GM18907 (cell line): ENCODE data around the gene KCTD13.
"Not testable (repeated sequence)": the region's sequence is repeated elsewhere in the genome, so short reads cannot be mapped to it uniquely, and the experiment has no call there.

Experiments
- ATAC-seq: cut with Tn5 transposase; IDR thresholded peaks from one replicate; pipeline ENCODE4 v1.9.1; 2021; ENCODE audit warnings: mild to moderate bottlenecking, moderate library complexity; ENCODE audit not compliant: unreplicated experiment

Gene KCTD13, protein sequence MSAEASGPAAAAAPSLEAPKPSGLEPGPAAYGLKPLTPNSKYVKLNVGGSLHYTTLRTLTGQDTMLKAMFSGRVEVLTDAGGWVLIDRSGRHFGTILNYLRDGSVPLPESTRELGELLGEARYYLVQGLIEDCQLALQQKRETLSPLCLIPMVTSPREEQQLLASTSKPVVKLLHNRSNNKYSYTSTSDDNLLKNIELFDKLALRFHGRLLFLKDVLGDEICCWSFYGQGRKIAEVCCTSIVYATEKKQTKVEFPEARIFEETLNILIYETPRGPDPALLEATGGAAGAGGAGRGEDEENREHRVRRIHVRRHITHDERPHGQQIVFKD

GRCh38 chr16:29925781-29926710, at the start of gene KCTD13:
TSS of gene KCTD13 (minus strand) at chr16:29926226. CDS start at chr16:29926033, 193 bp downstream.
- ATAC-seq, result peak; percentile 89

GRCh38 chr16:29975134-29975538, 49.1 kb upstream of the KCTD13 start:
- ATAC-seq, result no peak

DNA sequence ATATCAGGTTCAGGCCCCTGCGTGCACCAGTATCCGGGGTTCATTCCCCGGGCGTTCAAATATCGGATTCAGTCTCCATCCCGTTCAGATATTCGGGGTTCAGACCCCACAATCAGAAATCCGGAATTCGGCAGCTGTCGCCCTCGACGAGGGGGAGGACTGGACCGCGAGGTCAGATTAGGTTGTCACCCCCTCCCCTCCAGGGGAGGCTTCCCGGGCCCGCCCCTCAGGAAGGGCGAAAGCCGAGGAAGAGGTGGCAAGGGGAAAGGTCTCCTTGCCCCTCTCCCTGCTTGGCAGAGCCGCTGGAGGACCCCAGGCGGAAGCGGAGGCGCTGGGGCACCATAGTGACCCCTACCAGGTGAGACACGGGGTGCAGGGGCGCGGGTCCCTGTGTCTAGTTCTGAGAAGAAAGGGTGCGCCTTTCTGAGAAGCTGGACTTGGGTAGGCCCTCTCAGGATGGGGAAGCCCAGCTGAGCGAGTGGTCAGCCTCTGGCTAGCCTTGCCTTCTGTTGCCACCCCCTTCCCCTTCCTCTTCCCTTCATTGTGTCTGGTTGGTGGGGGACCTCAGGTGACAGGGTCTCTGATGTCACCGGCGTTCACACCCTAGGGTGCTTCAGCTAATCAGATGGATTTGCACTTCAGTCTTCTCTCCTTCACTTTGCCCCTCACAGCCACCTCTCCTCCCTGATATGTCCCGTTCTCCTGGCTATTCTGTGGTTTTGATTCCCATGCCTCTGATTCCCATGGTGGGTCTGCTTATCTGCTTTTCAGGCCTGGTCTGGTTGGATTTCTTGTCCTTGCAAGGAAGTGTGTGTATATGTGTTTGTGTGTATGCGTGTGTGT, 48.5 kb upstream of the KCTD13 start:
- peak; percentile 3 for ATAC-seq

GRCh38 chr16:29973384-29974246, 47.6 kb upstream of the KCTD13 start, which contains the start of gene TAOK2:
TSS of gene TAOK2 (plus strand) at chr16:29973868. CDS start at chr16:29977773, 3,905 bp downstream.
- peak; percentile 83 for ATAC-seq

GRCh38 chr16:29972992-29973383, 47.0 kb upstream of the KCTD13 start:
- ATAC-seq, result no peak

DNA sequence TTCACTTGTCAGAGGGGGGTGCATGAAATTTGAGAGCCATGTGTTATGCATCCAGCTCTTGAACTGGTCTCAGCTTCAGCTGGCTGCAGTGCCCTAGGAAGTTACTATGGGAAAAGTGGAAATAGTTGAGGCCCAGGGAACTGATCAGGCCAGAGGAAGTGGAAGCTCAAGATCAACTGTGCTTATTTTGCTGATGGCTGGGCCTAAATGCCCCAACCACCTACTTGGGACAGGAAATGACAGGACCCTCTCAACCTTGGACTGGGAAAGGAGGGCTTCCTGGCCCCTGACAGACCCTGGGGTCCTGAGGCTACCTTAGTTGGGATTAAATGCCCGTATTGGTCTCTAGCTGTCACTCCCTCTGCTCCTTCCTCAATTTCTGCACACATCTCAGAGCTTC, 46.5 kb upstream of the KCTD13 start:
- no peak for ATAC-seq

DNA sequence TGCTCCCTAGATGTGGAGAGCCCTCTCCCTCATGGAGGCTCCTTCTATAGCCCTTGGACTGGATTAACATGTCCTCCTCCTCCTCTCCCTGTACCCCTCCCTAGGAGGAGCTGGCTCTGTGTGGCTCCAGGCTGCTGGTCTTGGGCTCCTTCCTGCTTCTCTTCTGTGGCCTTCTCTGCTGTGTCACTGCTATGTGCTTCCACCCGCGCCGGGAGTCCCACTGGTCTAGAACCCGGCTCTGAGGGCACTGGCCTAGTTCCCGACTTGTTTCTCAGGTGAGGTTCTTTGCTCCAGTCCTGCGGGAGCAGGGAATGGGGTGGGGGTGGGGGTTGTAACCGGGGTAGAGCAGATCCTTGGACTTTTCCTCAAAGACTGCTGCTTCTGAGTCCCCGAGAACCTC, 45.3 kb upstream of the KCTD13 start:
- no peak for ATAC-seq

DNA sequence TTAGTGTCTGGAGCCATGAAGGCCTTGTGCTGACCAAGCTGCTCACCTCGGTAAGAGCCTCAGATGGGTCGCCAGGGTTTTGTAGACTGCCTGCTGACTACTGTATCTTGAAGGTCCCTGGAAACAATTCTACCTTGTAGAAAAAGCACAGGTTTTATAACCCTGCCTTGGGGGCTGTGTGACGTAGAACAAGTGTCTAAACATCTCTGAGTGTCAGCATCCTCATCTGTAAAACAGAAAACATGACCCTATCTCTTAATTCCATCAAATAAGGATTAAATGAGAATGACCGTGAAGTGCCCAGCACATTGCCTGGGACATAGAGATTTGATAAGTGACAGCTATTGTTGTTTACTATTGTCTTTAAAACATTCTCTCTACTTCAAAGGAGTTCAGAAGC, 42.2 kb upstream of the KCTD13 start:
- no peak for ATAC-seq

DNA sequence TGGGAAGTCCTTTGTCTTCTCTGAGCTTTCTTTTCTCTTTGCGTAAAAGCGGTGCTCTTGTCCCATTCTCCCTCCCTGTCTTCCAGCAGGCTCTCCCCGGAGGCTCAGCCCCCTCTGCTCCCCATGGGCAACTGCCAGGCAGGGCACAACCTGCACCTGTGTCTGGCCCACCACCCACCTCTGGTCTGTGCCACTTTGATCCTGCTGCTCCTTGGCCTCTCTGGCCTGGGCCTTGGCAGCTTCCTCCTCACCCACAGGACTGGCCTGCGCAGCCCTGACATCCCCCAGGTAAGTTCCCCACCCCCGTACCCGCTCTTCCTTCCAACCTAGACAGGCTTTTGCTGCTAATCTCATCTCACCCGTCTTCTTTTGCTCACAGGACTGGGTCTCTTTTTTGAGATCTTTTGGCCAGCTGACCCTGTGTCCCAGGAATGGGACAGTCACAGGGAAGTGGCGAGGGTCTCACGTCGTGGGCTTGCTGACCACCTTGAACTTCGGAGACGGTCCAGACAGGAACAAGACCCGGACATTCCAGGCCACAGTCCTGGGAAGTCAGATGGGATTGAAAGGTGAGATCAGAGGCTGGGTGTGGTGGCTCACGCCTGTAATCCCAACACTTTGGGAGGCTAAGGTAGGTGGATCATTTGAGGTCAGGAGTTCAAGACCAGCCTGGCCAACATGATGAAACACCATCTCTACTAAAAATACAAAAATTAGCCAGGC, 37.2 kb upstream of the KCTD13 start:
- ATAC-seq, result no peak

DNA sequence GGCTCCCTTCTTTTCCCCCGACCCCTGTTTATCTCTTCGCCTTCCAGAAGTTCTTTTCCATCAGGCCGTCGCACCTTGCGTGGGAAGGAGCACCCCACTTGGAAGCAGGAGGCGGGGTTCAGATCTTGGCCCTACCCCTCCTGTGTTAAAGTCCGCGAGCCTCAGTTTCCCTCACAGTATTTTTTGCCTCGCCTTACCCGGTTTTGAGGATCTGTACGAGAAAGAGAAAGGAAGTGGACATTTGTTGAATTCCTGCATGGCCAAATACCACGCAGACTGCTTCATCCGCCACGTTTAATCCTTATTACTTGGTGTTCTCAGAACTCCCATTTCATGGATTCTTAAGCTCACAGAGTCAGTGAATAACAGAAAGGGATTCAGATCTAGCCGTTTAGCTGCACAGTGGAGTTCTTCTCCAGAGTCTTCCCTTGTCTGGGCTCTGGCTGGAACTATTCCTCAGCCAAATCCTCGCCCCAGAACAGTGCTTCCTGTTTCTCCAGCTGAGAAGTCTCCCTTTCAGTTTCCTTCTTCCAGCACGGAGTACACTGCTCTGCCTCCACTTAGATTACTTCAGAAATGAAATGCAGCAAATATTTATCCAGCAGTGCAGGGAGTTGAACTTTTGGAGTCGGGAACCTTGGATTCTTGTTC, 36.4 kb upstream of the KCTD13 start:
- no peak for ATAC-seq

DNA sequence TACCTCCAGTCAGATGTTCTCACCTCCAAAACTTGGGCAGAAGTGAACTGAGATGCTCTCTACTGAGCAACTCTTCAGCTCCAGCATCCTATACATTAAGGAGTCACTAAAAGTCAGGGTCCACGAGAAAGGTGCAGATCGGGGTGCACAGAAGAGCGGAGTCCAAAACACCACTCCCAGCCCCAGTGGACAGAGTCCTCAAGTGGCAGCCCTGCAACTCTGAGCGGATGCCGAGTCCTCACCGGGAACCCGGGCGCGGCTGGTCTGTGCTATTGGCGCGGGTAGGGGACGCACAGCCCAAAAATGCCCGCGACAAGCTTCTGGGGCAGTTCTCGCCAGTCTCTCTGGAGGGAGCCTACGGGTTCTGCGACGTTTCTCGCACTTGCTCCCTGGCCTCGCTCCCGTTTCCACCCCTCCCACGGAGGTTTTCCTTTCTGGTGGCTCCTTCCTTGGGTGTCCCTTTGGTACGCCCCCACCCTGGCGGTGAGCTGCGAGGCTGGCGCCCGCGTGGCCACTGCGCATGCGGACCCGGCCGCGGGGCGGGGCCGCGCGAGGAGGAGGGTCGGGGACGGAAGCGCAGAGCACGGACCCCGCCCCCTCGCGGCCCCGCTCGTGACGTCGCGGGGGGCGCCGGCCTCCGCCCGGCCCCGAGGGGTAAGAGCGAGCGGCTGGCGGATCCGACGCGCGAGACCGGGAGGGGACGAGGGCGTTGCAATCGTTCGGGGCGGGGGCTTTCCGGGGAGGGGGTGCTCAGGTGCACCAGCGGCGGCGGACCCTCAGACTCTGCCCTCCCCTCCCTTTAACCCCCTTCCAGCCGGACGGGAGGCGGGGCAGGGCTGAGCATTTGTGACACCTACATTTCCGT, 35.7 kb upstream of the KCTD13 start, which contains the start of gene TMEM219:
TSS of gene TMEM219 (plus strand) at position 601 of the 865 bp plus-strand sequence. CDS start 1,065 bp downstream, outside the sequence.
- peak; percentile 86 for ATAC-seq

DNA sequence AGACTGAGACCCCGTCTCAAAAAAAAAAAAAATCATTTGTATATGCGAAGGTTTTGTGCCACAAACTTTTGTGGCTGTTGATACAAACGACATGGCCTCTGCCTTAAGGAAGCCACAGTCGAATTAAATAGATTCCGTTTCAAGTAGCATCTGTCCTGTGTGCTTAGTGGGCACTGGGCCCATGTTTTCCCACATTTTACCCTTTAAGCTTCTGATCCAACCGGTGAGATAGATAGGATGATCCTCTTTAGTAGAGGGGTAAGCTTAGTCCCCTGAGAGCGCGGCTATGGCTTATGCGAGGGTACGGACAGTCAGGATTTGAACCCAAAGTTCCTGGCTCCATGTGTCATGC, 35.1 kb upstream of the KCTD13 start:
- no peak for ATAC-seq

- not testable (repeated sequence) for ATAC-seq
Observed at GRCh38 chr16:29959821-29960220, 33.8 kb upstream of the KCTD13 start.

GRCh38 chr16:29959293-29959692, 33.3 kb upstream of the KCTD13 start:
- ATAC-seq, result no peak

GRCh38 chr16:29958756-29959155, 32.7 kb upstream of the KCTD13 start:
- no peak for ATAC-seq

DNA sequence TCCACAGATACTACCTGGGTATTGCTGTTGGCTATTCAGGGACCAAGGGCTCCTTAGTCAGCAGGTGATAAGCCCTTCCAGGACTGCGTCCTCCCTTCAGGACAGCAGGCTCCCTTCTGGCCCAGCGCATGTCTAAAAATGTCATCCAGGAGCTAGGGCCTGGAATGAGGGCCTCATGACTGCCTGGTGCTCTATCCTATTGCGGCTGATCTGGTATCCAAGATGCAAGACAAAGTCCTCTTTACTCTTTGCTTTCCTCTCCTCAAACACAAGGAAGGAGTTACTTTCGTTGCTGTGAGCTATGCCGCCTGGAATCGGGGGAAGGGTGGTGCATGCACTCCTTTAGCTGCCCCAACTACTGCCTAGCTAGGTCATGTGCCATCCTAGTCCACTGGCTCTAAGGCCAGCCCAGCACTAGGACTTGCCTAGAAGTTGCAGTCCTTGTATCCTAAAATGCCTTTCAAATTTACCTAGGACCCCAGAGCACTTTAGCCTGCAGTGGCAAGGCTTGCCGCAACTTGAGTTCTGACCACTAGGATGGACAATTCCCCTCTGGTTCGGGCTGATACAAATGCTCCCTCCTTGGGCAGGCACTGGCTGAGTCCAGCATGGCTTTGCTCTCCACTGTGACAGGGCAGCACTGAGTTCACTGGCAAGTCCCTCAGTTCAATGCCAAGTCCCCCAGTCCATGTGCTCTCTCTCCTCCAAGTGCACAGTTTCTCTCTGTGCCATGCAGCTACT, 25.8 kb upstream of the KCTD13 start:
- ATAC-seq, result no peak

DNA sequence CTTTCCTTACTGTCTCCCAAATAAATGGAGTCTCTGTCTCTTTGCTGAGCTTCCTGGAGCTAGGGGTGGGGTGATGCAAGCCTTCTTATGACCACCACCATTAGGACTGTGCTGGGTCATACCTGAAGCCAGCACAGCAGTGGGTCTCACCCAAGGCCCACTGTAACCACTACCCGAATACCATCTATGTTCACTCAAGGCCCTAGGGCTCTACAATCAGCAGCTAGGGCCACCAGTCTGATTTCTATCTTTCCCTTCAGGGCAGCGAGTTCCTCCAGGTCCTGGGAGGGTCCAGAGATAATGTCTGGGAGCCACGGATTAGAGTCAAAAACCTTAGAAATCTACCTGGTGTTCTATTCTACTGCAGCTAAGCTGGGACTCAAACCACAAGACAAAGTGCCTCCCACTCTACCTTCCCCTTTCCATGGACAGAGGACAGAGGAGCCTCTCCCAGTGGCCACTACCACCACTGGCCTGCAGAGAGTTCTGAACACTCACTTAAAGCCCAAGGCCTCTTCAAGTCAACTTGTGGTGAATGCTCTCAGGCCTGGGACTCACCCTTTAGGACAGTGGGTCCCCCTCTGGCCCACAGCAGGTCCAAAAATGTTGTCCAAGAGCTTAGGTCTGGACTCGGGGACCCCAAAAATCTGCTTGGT, 24.9 kb upstream of the KCTD13 start:
- ATAC-seq, result no peak
